CD8-positive, alpha-beta memory T cell (primary cell): ENCODE data around the gene TSR2. TPM values are rescaled to one million over a fixed set of nuclear protein-coding genes. Genes with fewer than 3 reads are reported as not detected.

ENCODE experiments used
- CTCF ChIA-PET: fragments of 350-600 bp; sonication (Branson Sonifier 250); formaldehyde crosslinking; loops from one replicate; lab custom pipeline; 2021; ENCODE audit warnings: antibody characterized with exemption; lab: Charles Lee
- POLR2A ChIA-PET: fragments of 350-600 bp; sonication (Branson Sonifier 250); formaldehyde crosslinking; loops from one replicate; lab custom pipeline; 2021; ENCODE audit warnings: antibody characterized with exemption; lab: Charles Lee
- DNase-seq, 5 donors: peaks; one replicate each; pipeline versions ENCODE4 v3.0.0 to v3.0.0-alpha.2; 2020 to 2022; ENCODE audit warnings: mixed read lengths in 1 of 5
- H3K27ac ChIP-seq: one replicate; pipeline ENCODE4 v1.7.0; 2013; ENCODE audit warnings: low read depth, mild to moderate bottlenecking, low read length, moderate library complexity
- H3K27me3 ChIP-seq: 2 replicates; pipeline ENCODE4 v1.7.0; 2013; ENCODE audit warnings: low read length, mild to moderate bottlenecking; ENCODE audit not compliant: insufficient read depth, poor library complexity, severe bottlenecking
- H3K36me3 ChIP-seq: 2 replicates; pipeline ENCODE4 v1.7.0; 2013; ENCODE audit warnings: mild to moderate bottlenecking, low read length, moderate library complexity; ENCODE audit not compliant: insufficient read depth
- H3K4me1 ChIP-seq: 2 replicates; pipeline ENCODE4 v1.7.0; 2013; ENCODE audit warnings: mild to moderate bottlenecking, low read length, moderate library complexity; ENCODE audit not compliant: insufficient read depth
- H3K4me3 ChIP-seq: 2 replicates; pipeline ENCODE4 v1.7.0; 2013; ENCODE audit warnings: mild to moderate bottlenecking, low read length
- H3K9me3 ChIP-seq: 2 replicates; pipeline ENCODE4 v1.7.0; 2013; ENCODE audit warnings: mild to moderate bottlenecking, low read length
- H3K27ac Mint-ChIP-seq, 8 donors: one replicate each; pipeline ENCODE4 v1.8.0; 2020 to 2021; ENCODE audit warnings: mixed read lengths in 8 of 8, mild to moderate bottlenecking in 6 of 8, inconsistent platforms in 3 of 8, moderate library complexity in 3 of 8
- H3K27me3 Mint-ChIP-seq, 2 donors: one replicate each; pipeline ENCODE4 v1.8.0; 2020 to 2021; ENCODE audit warnings: mixed read lengths in 2 of 2, mild to moderate bottlenecking in 1 of 2, moderate library complexity in 1 of 2
- H3K36me3 Mint-ChIP-seq, 3 donors: one replicate each; pipeline ENCODE4 v1.8.0; 2020 to 2021; ENCODE audit warnings: mixed read lengths in 3 of 3, inconsistent platforms in 1 of 3, mild to moderate bottlenecking in 1 of 3
- H3K4me1 Mint-ChIP-seq, 3 donors: one replicate each; pipeline ENCODE4 v1.8.0; 2020 to 2021; ENCODE audit warnings: mixed read lengths in 3 of 3, inconsistent platforms in 1 of 3, mild to moderate bottlenecking in 1 of 3
- H3K4me3 Mint-ChIP-seq, 7 donors: one replicate each; pipeline ENCODE4 v1.8.0; 2020 to 2021; ENCODE audit warnings: mixed read lengths in 7 of 7, mild to moderate bottlenecking in 6 of 7, moderate library complexity in 4 of 7, inconsistent platforms in 2 of 7
- H3K9me3 Mint-ChIP-seq, 5 donors: one replicate each; pipeline ENCODE4 v1.8.0; 2020 to 2022; ENCODE audit warnings: mixed read lengths in 5 of 5, mild to moderate bottlenecking in 3 of 5, moderate library complexity in 2 of 5, inconsistent platforms in 1 of 5
- polyA plus RNA-seq: library from polyadenylated mRNA; unstranded; fragments of 300-500 nt; fragmentation: Illumina TruSeq; gene quantifications from one replicate; pipeline ENCODE4 v1.2.3, GENCODE V29; 2021
- total RNA-seq, 2 experiments: library from RNA; stranded (reverse); gene quantifications; one replicate each; pipeline ENCODE4 v1.2.3, GENCODE V29; 2021

TSR2 gene, protein sequence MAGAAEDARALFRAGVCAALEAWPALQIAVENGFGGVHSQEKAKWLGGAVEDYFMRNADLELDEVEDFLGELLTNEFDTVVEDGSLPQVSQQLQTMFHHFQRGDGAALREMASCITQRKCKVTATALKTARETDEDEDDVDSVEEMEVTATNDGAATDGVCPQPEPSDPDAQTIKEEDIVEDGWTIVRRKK
- total RNA-seq (10 to 100 TPM; 53.5 to 56.4 TPM), polyA plus RNA-seq (67.7 TPM)

DNA sequence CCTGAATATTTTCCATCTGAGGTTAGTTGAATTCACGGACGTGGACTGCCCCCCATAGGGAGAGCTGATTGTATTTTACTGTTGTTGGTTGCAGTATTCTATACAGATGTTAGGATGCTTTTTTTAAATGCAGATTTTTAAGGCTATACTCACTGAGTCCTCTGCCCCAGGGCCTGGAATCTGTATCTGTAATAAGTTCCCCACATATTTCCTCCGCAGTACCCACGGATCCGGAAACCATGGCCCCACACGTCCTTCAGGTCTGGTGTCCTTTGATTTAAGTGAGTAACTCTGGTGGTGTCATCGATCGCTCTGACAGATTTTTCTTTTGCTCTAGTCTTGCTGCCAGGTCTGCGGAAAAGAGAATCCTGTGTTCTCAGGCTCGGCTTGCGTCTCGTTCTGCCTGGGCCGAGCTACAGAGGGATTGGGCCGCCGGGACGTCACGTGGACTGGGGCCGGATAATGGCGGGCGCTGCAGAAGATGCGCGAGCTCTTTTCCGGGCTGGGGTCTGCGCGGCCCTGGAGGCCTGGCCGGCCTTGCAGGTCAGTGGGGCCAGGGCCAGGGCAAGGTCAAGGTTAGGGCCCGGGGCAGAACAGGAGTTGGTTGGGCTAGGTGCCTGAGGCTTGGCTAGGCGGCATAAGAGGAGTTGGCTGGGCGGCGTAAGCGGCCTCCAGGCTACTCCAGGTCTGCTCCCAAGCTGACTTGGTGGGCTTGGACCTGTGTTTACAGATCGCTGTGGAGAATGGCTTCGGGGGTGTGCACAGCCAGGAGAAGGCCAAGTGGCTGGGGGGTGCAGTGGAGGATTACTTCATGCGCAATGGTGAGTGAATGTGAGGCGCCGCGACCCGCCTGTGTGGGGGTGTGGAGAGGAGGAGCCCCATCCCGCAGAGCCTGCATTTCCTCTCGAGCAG, at the start of gene TSR2:
Gene TSR2, plus strand, starts transcription at position 445 of the 912 bp plus-strand sequence. Its CDS starts 18 bp downstream, at position 463.
- Mint-ChIP-seq H3K4me3 (peak within 1 kb of the TSS; percentile 90 to 97 (median 92)), H3K27me3 (peaks cover 0 to 12% of the 10 kb centered on the region in 2 donors), H3K27ac (peak within 1 kb of the TSS; percentile 56 to 99 (median 84)), H3K9me3 (peaks cover 0 to 4% (median 0%) of the 10 kb centered on the region in 5 donors), H3K4me1 (peaks cover 21 to 34% (median 26%) of the 10 kb centered on the region in 3 donors), H3K36me3 (peaks cover 0 to 38% (median 0%) of the 10 kb centered on the region in 3 donors)
- Histone ChIP-seq H3K9me3 (no peaks in the 10 kb centered on the region), H3K27me3 (no peaks in the 10 kb centered on the region), H3K27ac (peak within 1 kb of the TSS; percentile 61), H3K4me3 (peak within 1 kb of the TSS; percentile 87), H3K4me1 (peaks cover 15% of the 10 kb centered on the region), H3K36me3 (peaks cover 6% of the 10 kb centered on the region)
- ChIA-PET POLR2A (interaction anchor here (0.5 to 2.0 kb wide), 4 partner anchors 31 to 199 kb away, joined by 4 to 7 read pairs (median 4); no protein-coding TSS in a partner anchor), CTCF (interaction anchor here (0.8 kb wide), 1 partner anchor 199 kb away, joined by 3 read pairs; no protein-coding TSS in a partner anchor)
- DNase-seq = peak; percentile 62 to 83 (median 74)

DNA sequence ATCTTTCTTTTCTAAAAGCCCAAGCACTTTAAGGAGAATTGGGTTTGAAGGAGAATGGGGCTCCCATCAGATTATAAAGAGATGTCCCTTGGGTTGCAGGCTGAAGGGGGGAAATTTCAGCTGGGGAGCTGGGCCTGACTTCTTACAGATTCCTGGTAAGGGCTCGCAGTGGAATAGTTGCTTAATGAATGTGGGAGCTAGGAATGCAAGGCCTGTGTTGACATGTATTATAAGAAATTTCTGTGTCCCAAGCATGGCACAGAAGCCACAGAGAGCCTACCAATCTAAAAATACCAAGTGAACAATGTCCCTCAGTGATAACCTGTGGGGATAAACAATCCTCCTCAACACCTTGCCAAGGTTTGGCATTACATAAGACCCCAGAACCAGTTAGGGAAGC, 43.1 kb upstream of the TSR2 start:
- CTCF ChIA-PET = no interaction called here
- Mint-ChIP-seq H3K27ac (no peak overlapping the region), H3K27me3 (peaks cover 0 to 1% of the 10 kb centered on the region in 2 donors), H3K4me1 (no peaks in the 10 kb centered on the region), H3K4me3 (no peak overlapping the region), H3K36me3 (no peaks in the 10 kb centered on the region), H3K9me3 (no peaks in the 10 kb centered on the region)
- POLR2A ChIA-PET = no interaction called here
- H3K36me3 ChIP-seq = no peaks in the 10 kb centered on the region
- H3K27me3 ChIP-seq = no peaks in the 10 kb centered on the region
- H3K27ac ChIP-seq = no peak overlapping the region
- H3K4me3 ChIP-seq = no peak overlapping the region
- DNase-seq = no peak
- H3K4me1 ChIP-seq = no peaks in the 10 kb centered on the region
- H3K9me3 ChIP-seq = no peaks in the 10 kb centered on the region

DNA sequence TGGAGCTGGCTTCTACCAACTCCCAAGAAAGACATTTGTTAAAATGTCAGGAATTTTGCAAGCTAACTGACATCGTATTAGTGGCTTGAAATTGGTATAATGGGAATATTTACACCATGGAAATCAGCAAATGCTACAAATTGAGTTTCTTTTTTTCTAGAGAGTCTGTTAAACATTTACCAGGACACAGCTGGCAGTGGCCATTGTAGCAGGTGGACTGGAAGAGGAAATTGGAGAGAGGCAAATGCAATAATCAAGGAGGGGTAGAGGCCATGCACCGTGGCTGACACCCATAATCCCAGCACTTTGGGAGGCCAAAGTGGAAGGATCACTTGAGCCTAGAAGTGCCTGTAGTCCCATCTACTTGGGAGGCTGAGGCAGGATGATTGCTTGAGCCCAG, 32.9 kb upstream of the TSR2 start:
- Mint-ChIP-seq H3K9me3 (no peaks in the 10 kb centered on the region), H3K4me1 (peaks cover 6 to 14% (median 8%) of the 10 kb centered on the region in 3 donors), H3K36me3 (no peaks in the 10 kb centered on the region), H3K27ac (no peak overlapping the region), H3K4me3 (peak overlapping the region in 2 of 7 donors; percentile 20 to 74), H3K27me3 (peaks cover 16 to 22% of the 10 kb centered on the region in 2 donors)
- Histone ChIP-seq H3K4me3 (no peak overlapping the region), H3K27ac (no peak overlapping the region), H3K9me3 (no peaks in the 10 kb centered on the region), H3K4me1 (peaks cover 4% of the 10 kb centered on the region), H3K27me3 (no peaks in the 10 kb centered on the region), H3K36me3 (no peaks in the 10 kb centered on the region)
- CTCF ChIA-PET = no interaction called here
- DNase-seq = no peak
- POLR2A ChIA-PET = no interaction called here

DNA sequence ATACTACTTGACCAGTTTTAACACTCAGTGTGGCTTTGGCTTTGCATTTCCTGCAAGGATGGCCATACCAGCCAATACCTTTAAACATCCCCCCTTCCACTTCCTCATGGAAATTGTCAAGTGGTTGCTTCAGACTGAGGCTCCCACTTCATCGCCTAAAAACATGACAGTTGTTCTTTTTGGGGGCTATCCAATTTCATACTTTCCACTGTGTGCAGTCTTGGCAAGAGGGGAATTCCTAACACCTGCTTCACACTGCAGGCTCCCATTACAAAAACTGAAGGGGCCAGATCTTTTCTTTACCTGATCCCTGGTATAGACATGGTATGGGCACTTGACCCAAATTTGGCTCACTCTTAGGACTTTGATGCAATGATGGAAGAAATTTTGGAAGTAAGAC, 28.5 kb upstream of the TSR2 start:
- no peaks in the 10 kb centered on the region for H3K36me3 ChIP-seq
- H3K27me3 ChIP-seq = no peaks in the 10 kb centered on the region
- Mint-ChIP-seq H3K36me3 (no peaks in the 10 kb centered on the region), H3K27me3 (peaks cover 23 to 26% of the 10 kb centered on the region in 2 donors), H3K4me1 (peaks cover 15 to 22% (median 17%) of the 10 kb centered on the region in 3 donors), H3K27ac (no peak overlapping the region), H3K4me3 (no peak overlapping the region), H3K9me3 (peaks cover 0 to 2% (median 0%) of the 10 kb centered on the region in 5 donors)
- no peak overlapping the region for H3K4me3 ChIP-seq
- peaks cover 4% of the 10 kb centered on the region for H3K4me1 ChIP-seq
- no peak overlapping the region for H3K27ac ChIP-seq
- no peaks in the 10 kb centered on the region for H3K9me3 ChIP-seq
- ChIA-PET CTCF (no interaction called here), POLR2A (no interaction called here)
- DNase-seq = no peak

DNA sequence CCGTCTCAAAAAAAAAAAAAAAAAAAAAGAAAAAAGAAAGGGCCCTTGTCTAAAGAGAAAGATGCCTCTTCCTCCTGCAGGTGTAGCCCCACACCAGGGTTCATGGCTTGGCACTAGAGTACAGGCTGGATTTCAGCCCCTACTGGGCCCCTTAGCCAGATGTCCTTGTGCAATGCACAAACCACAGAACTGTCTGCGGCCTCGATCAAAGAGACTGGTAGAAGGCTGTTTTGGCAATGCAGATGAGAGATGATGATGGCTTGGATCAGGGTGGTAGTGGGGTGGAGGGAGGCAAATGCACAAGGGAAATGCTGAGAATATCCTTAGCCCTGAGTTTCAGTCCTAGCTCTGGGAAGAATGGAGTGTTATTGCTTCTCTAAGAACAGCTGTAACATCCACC, 26.5 kb upstream of the TSR2 start:
- CTCF ChIA-PET = no interaction called here
- no peaks in the 10 kb centered on the region for H3K36me3 Mint-ChIP-seq

DNA sequence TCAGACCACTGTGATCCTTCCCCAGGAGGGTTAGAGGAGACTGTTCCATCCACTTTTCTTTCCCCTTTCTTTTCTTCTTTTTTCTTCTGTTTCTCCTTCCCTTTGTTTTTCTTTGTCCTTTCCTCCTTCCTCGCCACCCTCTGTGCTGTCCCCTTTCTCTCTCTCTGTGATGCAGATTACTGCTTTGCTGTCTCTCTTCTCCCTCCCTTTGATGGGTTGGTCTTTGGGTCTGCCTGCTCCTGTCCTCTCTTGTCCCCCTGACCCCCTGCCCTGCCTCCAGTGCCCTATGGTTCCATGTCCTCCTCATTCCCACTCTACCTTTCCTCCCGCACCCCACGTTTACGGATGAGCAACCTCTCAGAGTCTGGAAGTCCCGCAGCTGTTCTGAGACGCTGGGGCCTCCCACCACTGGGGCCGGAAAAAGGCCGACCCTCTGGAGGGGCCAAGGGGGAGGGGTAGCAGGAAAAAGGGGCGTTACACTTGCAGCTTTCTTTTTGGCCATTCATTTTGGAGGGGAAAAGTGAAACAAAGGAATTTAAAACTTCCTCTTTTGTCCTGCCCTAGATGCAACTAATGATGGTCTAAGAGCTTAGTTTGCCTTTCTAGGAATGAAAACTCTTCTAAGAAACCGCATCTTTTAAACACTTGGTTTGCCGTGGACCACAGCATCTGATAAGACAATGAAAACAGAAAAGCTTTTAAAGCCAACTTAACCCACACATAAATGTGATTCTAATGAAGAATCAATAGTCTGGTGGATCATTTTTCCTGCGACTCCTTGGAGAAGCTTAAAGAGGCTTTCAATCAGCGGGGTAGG, 24.5 kb upstream of the TSR2 start:
- H3K36me3 Mint-ChIP-seq = no peaks in the 10 kb centered on the region
- POLR2A ChIA-PET = no interaction called here
- no peaks in the 10 kb centered on the region for H3K36me3 ChIP-seq
- H3K27me3 Mint-ChIP-seq = peaks cover 25 to 42% of the 10 kb centered on the region in 2 donors
- no peaks in the 10 kb centered on the region for H3K27me3 ChIP-seq
- H3K27ac Mint-ChIP-seq = no peak overlapping the region
- H3K4me1 Mint-ChIP-seq = peaks cover 8 to 9% (median 8%) of the 10 kb centered on the region in 3 donors
- H3K4me3 Mint-ChIP-seq = no peak overlapping the region
- no peak for DNase-seq
- no peaks in the 10 kb centered on the region for H3K4me1 ChIP-seq
- CTCF ChIA-PET = no interaction called here
- no peak overlapping the region for H3K27ac ChIP-seq
- H3K9me3 ChIP-seq = no peaks in the 10 kb centered on the region
- H3K9me3 Mint-ChIP-seq = peaks cover 0 to 2% (median 0%) of the 10 kb centered on the region in 5 donors
- no peak overlapping the region for H3K4me3 ChIP-seq

More for the DNA sequence above, 26.5 kb upstream of the TSR2 start:
- Mint-ChIP-seq H3K27me3 (peaks cover 22 to 34% of the 10 kb centered on the region in 2 donors), H3K4me3 (no peak overlapping the region), H3K9me3 (peaks cover 0 to 2% (median 0%) of the 10 kb centered on the region in 5 donors), H3K27ac (no peak overlapping the region), H3K4me1 (peaks cover 15 to 16% (median 16%) of the 10 kb centered on the region in 3 donors)
- H3K27me3 ChIP-seq = no peaks in the 10 kb centered on the region
- no peak overlapping the region for H3K4me3 ChIP-seq
- peaks cover 4% of the 10 kb centered on the region for H3K4me1 ChIP-seq
- no peak for DNase-seq
- no peaks in the 10 kb centered on the region for H3K9me3 ChIP-seq
- POLR2A ChIA-PET = no interaction called here
- no peaks in the 10 kb centered on the region for H3K36me3 ChIP-seq
- H3K27ac ChIP-seq = no peak overlapping the region

DNA sequence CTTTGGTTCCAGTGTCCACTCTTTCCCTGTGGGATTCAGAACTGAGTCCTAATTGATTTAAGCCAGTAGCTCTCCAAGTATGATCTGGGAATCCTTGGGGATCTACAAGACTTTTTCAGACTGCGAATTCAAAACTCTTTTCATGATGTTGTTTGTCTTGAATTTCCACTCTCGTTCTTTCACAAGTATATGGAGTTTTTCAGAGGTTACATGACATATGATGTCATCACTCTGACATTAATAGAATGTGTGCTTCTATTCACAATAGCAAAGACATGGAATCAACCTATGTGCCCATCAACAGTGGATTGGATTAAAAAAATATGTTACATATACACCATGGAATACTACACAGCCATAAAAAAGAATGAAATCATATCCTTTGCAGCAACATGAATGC, 23.2 kb upstream of the TSR2 start:
- Mint-ChIP-seq H3K27me3 (peaks cover 25 to 40% of the 10 kb centered on the region in 2 donors), H3K36me3 (no peaks in the 10 kb centered on the region), H3K9me3 (peaks cover 0 to 2% (median 0%) of the 10 kb centered on the region in 5 donors), H3K4me1 (peaks cover 8 to 9% (median 8%) of the 10 kb centered on the region in 3 donors), H3K4me3 (no peak overlapping the region), H3K27ac (no peak overlapping the region)
- Histone ChIP-seq H3K27me3 (no peaks in the 10 kb centered on the region), H3K27ac (no peak overlapping the region), H3K9me3 (no peaks in the 10 kb centered on the region), H3K4me1 (no peaks in the 10 kb centered on the region), H3K36me3 (no peaks in the 10 kb centered on the region), H3K4me3 (no peak overlapping the region)
- CTCF ChIA-PET = no interaction called here
- POLR2A ChIA-PET = no interaction called here
- no peak for DNase-seq
